Endothelial cell of umbilical vein (primary cell): ENCODE data around the gene CCDC57. TPM values are rescaled to one million over a fixed set of nuclear protein-coding genes. Genes with fewer than 3 reads are reported as not detected.

ENCODE experiments used
- BruUV-seq: library from RNA; stranded (reverse); fragments of 400-500 nt; replicated peaks from 2 replicates; lab custom pipeline; 2021; lab: Mats Ljungman, UMichigan
- CTCF ChIA-PET: fragments of 300-600, 350-600 bp; sonication (Branson Sonifier 250); formaldehyde crosslinking; loops from one replicate; lab custom pipeline; 2021; ENCODE audit warnings: antibody characterized with exemption, inconsistent platforms; lab: Charles Lee
- POLR2A ChIA-PET: fragments of 300-600, 350-600 bp; sonication (Branson Sonifier 250); formaldehyde crosslinking; loops from one replicate; lab custom pipeline; 2021; ENCODE audit warnings: antibody characterized with exemption, inconsistent platforms; lab: Charles Lee
- DNase-seq: peaks from one replicate; pipeline ENCODE4 v3.0.0-alpha.2; 2011; ENCODE audit warnings: low read depth, low spot score
- FAIRE-seq: peaks from 2 replicates; lab custom pipeline; 2011; peaks lifted over from hg19 to GRCh38; lab: Jason Lieb, UNC
- H2AFZ ChIP-seq: 2 replicates; pipeline ENCODE4 v1.6.0; 2012; ENCODE audit warnings: low read depth, low read length, control low read depth, inconsistent platforms
- H3K27ac ChIP-seq: 2 replicates; pipeline ENCODE4 v1.5.1; 2011; ENCODE audit warnings: low read depth, mild to moderate bottlenecking, control low read depth, low read length, moderate library complexity; ENCODE audit not compliant: insufficient read depth
- H3K27me3 ChIP-seq, 2 experiments: 2 replicates each; pipeline versions ENCODE4 v1.6.0 to v1.6.1; 2011; ENCODE audit warnings: low read length in 2 of 2, mixed read lengths in 1 of 2; ENCODE audit not compliant: control insufficient read depth in 2 of 2, insufficient read depth in 2 of 2
- H3K36me3 ChIP-seq, 2 experiments: 2 replicates in 1 of 2; 3 replicates in 1 of 2; pipeline ENCODE4 v1.5.1; 2011; ENCODE audit warnings: low read length in 2 of 2, mild to moderate bottlenecking in 1 of 2, moderate library complexity in 1 of 2; ENCODE audit not compliant: control insufficient read depth in 2 of 2, insufficient read depth in 2 of 2; ENCODE audit errors: extremely low read depth in 1 of 2
- H3K4me1 ChIP-seq: 3 replicates; pipeline ENCODE4 v1.5.1; 2011; ENCODE audit warnings: mild to moderate bottlenecking, low read length; ENCODE audit not compliant: control insufficient read depth, insufficient read depth; ENCODE audit errors: extremely low read depth
- H3K4me2 ChIP-seq: 2 replicates; pipeline ENCODE4 v1.6.1; 2011; ENCODE audit warnings: low read length, control low read depth, mixed read lengths; ENCODE audit not compliant: insufficient read depth
- H3K4me3 ChIP-seq, 3 experiments: fragments of 200-600 bp in 1 of 3; sonication (generic), shearing (Covaris generic) in 1 of 3; replicated peaks in 1 of 3; 2 replicates each; pipeline ENCODE4 v1.5.1; 2011 to 2016; ENCODE audit warnings: control low read depth in 3 of 3, low read length in 3 of 3, mild to moderate bottlenecking in 2 of 3, inconsistent platforms in 1 of 3, low read depth in 1 of 3, moderate library complexity in 1 of 3; ENCODE audit not compliant: insufficient read depth in 1 of 3
- H3K79me2 ChIP-seq: 2 replicates; pipeline ENCODE4 v1.6.0; 2012; ENCODE audit warnings: low read length, inconsistent platforms; ENCODE audit not compliant: control insufficient read depth, insufficient read depth
- H3K9ac ChIP-seq: replicated peaks from 2 replicates; pipeline ENCODE3; 2011; ENCODE audit warnings: low read length, control low read depth; ENCODE audit not compliant: insufficient read depth; ENCODE audit errors: extremely low read depth
- H3K9me1 ChIP-seq: replicated peaks from 3 replicates; pipeline ENCODE4 v1.6.0; 2011; ENCODE audit warnings: mild to moderate bottlenecking, low read length; ENCODE audit not compliant: control insufficient read depth, insufficient read depth; ENCODE audit errors: extremely low read depth
- H3K9me3 ChIP-seq: replicated peaks from 2 replicates; pipeline ENCODE4 v1.5.1; 2012; ENCODE audit warnings: low read length, inconsistent platforms; ENCODE audit not compliant: control insufficient read depth, insufficient read depth
- H4K20me1 ChIP-seq: replicated peaks from 2 replicates; pipeline ENCODE3; 2011; ENCODE audit warnings: mild to moderate bottlenecking, low read length; ENCODE audit not compliant: control insufficient read depth, insufficient read depth; ENCODE audit errors: extremely low read depth
- CTCF ChIP-seq, 2 donors: IDR thresholded peaks; 1 replicate in 1 of 2; 2 replicates in 1 of 2; pipeline ENCODE4 v1.5.1; 2011; ENCODE audit warnings: low read length in 2 of 2, mild to moderate bottlenecking in 2 of 2, moderate library complexity in 2 of 2, control low read depth in 1 of 2, inconsistent platforms in 1 of 2, low read depth in 1 of 2; ENCODE audit not compliant: insufficient read depth in 1 of 2; ENCODE audit errors: extremely low read depth in 1 of 2
- EZH2 ChIP-seq: IDR thresholded peaks from 2 replicates; pipeline ENCODE4 v1.6.1; 2012; ENCODE audit warnings: borderline replicate concordance, low read depth, mild to moderate bottlenecking, moderate library complexity, low read length, inconsistent platforms; ENCODE audit not compliant: severe bottlenecking
- FOS ChIP-seq: IDR thresholded peaks from 2 replicates; pipeline ENCODE4 v1.6.1; 2011; ENCODE audit warnings: mild to moderate bottlenecking, low read length, moderate library complexity, borderline replicate concordance; ENCODE audit not compliant: insufficient read depth
- GATA2 ChIP-seq: IDR thresholded peaks from 2 replicates; pipeline ENCODE4 v1.7.0; 2011; ENCODE audit warnings: low read depth, mild to moderate bottlenecking, moderate library complexity, mixed read lengths, low read length; ENCODE audit not compliant: insufficient read length, insufficient read depth
- JUN ChIP-seq: IDR thresholded peaks from 2 replicates; pipeline ENCODE4 v1.6.1; 2011; ENCODE audit warnings: borderline replicate concordance, low read depth; ENCODE audit not compliant: insufficient read length, insufficient read depth
- MAX ChIP-seq: IDR thresholded peaks from 2 replicates; pipeline ENCODE4 v1.6.1; 2011; ENCODE audit not compliant: insufficient read depth, insufficient read length
- MYC ChIP-seq: IDR thresholded peaks from one replicate; pipeline ENCODE4 v1.6.1; 2011; ENCODE audit warnings: mild to moderate bottlenecking, low read depth, low read length
- POLR2A ChIP-seq: IDR thresholded peaks from 2 replicates; pipeline ENCODE4 v1.6.1; 2012; ENCODE audit warnings: low read depth, mild to moderate bottlenecking, control low read depth, low read length
- POLR2AphosphoS5 ChIP-seq: IDR thresholded peaks from 2 replicates; pipeline ENCODE4 v1.6.1; 2012; ENCODE audit warnings: low read depth, mild to moderate bottlenecking, control low read depth, low read length, moderate library complexity; ENCODE audit not compliant: insufficient read depth
- dilution Hi-C: fragments of 300-500 bp; cut with MboI; formaldehyde crosslinking; loops from one replicate; pipeline ENCODE4 v1.15.0; 2019; ENCODE audit warnings: low sequenced_read_pairs; ENCODE audit not compliant: extremely low pct_ligation_motif_present
- intact Hi-C: fragments of 100-400 bp; cut with micrococcal nuclease; formaldehyde crosslinking; loops from one replicate; pipeline ENCODE4 v1.10.0; 2022
- polyA plus RNA-seq, 4 experiments: library from polyadenylated mRNA; depleted of rRNA in 3 of 4; stranded (reverse) in 3 of 4; unstranded in 1 of 4; fragments of >200 nt; gene quantifications; 2 replicates each; pipeline versions ENCODE4 v1.2.1 to v1.2.3, GENCODE V29; 2011 to 2012; ENCODE audit warnings: missing spikeins in 1 of 4
- total RNA-seq: library from RNA; stranded (reverse); gene quantifications from 2 replicates; pipeline ENCODE4 v1.2.3, GENCODE V29; 2021

CCDC57 gene
- total and polyA plus RNA-seq, 2 donors (not counting 3 experiments of a cell fraction or from before 2014, with no cell fraction given): 18.6 to 31.6 TPM

- H2AFZ ChIP-seq: no peak overlapping the region
- no peak overlapping the region for H3K4me3 ChIP-seq
- intact Hi-C loops (loop anchor here (10.0 kb wide), 1 partner anchor 200 kb away; the partner anchor contains the start of genes DCXR and RAC3), dilution Hi-C loops (no loop called here)
- H4K20me1 ChIP-seq: no peaks in the 10 kb centered on the region
- peaks cover 0 to 24% of the 10 kb centered on the region in 2 experiments for H3K36me3 ChIP-seq
- TF ChIP-seq JUN (no peak), MYC (no peak), FOS (no peak), MAX (no peak), CTCF (IDR thresholded peaks at IDR 0.05; ENCODE audit: extremely low read depth in 1 of 2, insufficient read depth in 1 of 2, low read depth in 1 of 2, low read length in 2 of 2) (no peak), POLR2A (no peak), EZH2 (no peak), POLR2AphosphoS5 (no peak), GATA2 (no peak)
- H3K9me1 ChIP-seq: no peaks in the 10 kb centered on the region
- BruUV-seq: no TSS peak
- H3K27ac ChIP-seq: no peak overlapping the region
- no peaks in the 10 kb centered on the region for H3K9me3 ChIP-seq
- H3K27me3 ChIP-seq: no peaks in the 10 kb centered on the region
- no peak overlapping the region for H3K9ac ChIP-seq
- no peak overlapping the region for H3K4me2 ChIP-seq
- peaks cover 70% of the 10 kb centered on the region for H3K79me2 ChIP-seq
- H3K4me1 ChIP-seq: peaks cover 18% of the 10 kb centered on the region
- no peak for DNase-seq
- POLR2A ChIA-PET: no interaction called here
- no peak for FAIRE-seq
- CTCF ChIA-PET: interaction anchor here (1.0 to 8.8 kb wide), 10 partner anchors 12 to 307 kb away, joined by 3 to 104 read pairs (median 5); partner anchors contain the start of genes CENPX, CSNK1D, DCXR and LRRC45
Measured at GRCh38 chr17:82235056-82235774, 22.6 kb upstream of the CCDC57 start.
